ENCODE data around the gene QPRT.
"Not testable (repeated sequence)": the region's sequence is repeated elsewhere in the genome, so short reads cannot be mapped to it uniquely, and the experiment has no call there.

The QPRT gene

GRCh38 chr16:29663016-29663806, 15.8 kb upstream of the QPRT start, which contains the start of gene SPN:
Gene SPN (plus strand): TSS chr16:29663247. CDS start chr16:29663729, 482 bp downstream.
- DNase-seq, result no peak

GRCh38 chr16:29663807-29664090, 15.2 kb upstream of the QPRT start:
- no peak for DNase-seq

DNA sequence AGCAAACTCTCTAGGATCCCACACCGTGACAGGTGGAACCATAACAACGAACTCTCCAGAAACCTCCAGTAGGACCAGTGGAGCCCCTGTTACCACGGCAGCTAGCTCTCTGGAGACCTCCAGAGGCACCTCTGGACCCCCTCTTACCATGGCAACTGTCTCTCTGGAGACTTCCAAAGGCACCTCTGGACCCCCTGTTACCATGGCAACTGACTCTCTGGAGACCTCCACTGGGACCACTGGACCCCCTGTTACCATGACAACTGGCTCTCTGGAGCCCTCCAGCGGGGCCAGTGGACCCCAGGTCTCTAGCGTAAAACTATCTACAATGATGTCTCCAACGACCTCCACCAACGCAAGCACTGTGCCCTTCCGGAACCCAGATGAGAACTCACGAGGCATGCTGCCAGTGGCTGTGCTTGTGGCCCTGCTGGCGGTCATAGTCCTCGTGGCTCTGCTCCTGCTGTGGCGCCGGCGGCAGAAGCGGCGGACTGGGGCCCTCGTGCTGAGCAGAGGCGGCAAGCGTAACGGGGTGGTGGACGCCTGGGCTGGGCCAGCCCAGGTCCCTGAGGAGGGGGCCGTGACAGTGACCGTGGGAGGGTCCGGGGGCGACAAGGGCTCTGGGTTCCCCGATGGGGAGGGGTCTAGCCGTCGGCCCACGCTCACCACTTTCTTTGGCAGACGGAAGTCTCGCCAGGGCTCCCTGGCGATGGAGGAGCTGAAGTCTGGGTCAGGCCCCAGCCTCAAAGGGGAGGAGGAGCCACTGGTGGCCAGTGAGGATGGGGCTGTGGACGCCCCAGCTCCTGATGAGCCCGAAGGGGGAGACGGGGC, 14.7 kb upstream of the QPRT start:
- no peak for DNase-seq

DNA sequence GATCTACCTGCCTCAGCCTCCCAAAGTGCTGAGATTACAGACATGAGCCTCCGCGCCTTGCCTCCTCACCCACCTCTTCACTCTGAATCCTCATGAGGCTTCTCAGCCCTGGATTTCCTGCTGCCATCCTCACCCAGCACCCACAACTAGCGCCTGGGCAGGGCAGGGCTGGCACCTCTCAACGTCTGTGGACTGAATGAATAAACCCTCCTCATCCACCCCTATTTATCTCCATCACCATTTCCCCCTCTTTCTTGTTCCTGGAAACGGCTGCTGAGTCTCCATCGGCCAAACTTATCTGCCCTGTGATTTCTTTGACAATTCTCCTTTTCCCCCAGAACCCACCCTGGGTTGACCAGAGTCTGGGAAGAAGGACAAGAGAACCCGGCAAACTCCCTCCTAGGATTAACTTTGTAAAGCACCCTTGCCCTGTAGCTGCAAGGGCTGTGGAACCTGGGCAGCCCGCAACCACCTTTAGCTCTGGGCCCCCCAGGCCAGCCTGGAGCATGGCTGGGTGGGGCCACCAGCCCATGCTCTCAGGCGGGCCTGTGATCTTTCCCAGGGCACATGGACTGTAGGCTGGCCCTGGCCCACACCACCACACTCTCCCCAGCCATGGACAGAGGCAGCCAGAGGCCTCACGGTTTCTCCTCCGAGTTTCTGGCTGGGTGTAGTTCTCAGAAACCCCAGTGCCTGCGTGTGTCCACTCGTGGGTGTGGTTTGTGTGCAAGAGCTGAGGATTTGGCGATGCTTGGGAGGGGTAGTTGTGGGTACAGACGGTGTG, 13.5 kb upstream of the QPRT start:
- no peak for DNase-seq

- DNase-seq, result not testable (repeated sequence)
Observed at GRCh38 chr16:29667322-29667610, 11.7 kb upstream of the QPRT start.

GRCh38 chr16:29667755-29668154, 11.2 kb upstream of the QPRT start:
- DNase-seq, result no peak

DNA sequence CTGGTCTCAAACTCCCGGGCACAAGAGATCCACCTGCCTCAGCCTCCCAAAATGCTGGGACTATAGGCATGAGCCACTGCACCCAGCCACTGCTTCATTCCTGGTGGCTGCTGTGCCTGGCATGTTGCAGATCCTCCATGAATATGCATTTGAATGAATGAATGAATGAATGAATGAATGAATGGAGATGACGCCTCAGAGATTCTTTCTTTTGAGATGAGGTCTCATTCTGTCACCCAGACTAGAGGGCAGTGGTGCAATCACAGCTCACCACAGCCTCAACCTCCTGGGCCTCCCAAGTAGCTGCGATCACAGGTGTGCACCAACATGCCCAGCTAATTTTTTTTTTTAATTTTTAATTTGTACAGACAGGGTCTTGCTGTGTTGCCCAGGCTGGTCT, 10.7 kb upstream of the QPRT start:
- no peak for DNase-seq

GRCh38 chr16:29673501-29673900, 5.5 kb upstream of the QPRT start:
- no peak for DNase-seq

GRCh38 chr16:29674188-29674587, 4.8 kb upstream of the QPRT start:
- DNase-seq, result peak; percentile 59

DNA sequence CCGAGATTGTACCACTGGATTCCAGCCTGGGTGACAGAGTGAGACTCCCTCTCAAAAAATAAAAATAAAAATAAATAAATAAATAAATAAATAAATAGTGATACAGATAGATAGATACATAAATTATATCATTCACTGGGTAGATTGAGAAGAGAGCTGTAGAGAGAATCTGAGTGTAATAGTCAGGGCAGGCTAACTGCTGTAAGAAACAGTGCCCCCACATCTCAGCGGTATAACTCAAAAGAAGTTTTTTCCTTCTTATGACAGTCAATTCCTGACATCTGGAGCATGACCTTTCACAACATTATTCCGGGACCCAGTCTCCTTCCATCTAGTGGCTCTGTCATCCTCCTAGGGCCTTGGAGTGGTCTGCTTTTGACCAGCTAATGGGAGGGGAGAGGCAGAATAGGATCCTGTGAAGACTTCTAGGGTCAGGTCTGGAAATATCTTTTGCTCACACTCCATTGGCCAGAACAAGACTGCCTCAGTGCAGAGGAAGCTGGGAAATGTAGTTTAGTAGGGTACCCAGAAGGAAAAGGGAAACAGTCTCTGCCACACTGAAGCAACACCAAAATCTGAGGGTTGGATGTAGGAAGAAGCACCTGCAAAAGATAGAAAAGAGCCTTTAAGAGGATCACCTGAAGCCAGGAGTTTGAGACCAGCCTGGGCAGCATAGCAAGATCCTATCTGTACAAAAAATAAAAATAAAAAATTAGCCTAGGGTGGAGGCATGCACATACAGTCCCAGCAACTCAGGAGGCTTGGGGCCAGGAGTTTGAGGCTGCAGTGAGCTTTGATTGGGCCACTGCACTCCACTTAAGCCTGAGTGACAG, 3.0 kb upstream of the QPRT start:
- peak; percentile 16 for DNase-seq

- DNase-seq, result no peak
Observed at GRCh38 chr16:29676989-29677785, 1.8 kb upstream of the QPRT start.

DNA sequence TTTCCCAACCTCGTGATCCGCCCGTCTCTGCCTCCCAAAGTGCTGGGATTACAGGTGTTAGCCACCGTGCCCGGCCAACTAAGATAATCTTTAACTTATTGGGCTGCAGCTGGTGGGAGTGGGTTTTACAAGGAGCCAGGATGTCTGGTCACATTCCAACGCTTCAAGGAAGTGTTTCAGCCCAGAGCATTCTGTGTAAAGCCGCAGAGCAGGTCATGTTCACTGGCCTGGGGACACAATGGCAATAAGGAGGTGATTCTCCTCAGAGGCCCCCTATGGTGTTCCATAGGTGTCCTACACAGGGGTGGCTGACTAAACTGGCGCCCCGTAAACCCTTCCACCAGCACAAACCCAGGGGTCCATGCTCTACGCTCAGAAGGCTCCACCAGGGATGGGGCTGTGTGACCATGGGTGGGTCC, 1.2 kb downstream of the QPRT start:
- no peak for DNase-seq

GRCh38 chr16:29683543-29684090, 4.6 kb downstream of the QPRT start:
- no peak for DNase-seq

DNA sequence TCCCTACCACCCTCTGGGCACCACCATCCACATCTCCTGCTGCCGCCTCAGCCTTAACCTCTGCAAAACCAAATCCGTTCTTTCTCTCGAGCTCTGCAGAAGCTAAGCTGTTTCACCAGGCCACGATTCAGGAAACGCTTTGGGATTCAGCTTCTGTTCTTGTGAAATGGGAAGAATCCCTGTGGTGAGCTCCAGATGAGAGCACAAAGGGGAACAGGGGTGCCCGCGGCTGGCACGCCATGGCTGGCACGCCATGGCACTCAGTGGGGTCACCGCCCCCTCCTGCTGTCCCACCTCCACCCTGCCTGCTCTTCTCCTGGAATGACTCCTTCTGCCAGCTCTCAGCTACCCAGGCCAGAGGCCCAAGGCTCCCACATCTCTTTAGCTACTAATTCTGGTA, 5.7 kb downstream of the QPRT start:
- DNase-seq, result no peak

DNA sequence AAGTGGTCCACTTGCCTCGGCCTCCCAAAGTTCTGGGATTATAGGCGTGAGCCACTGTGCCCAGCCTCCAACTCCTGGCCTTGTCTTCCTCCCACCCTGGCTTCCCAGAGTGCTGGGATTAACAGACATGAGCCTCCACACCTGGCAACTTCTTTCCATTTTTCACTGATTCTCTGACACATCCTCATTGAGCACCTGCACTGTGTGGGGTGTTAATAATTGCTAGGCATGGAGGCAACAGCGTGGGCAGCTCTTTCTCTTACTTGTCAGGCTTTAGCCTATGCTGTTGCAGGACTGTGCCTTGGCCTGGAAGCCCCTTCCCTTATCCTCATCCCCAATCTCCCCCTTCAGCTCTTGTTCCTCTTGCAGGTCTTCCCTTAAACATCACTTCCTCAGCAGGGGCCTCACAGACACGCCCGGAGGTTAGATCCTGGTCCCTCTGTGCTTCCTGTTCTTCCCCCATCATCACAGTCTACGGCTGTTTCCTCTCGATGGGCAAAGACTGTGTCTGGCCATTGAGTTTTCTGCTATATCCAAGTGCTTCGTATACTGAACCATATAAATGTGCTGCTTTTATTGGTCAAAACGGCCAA, 7.9 kb downstream of the QPRT start:
- DNase-seq, result no peak

GRCh38 chr16:29687755-29688154, 8.8 kb downstream of the QPRT start:
- no peak for DNase-seq

GRCh38 chr16:29688172-29688571, 9.2 kb downstream of the QPRT start:
- no peak for DNase-seq

DNA sequence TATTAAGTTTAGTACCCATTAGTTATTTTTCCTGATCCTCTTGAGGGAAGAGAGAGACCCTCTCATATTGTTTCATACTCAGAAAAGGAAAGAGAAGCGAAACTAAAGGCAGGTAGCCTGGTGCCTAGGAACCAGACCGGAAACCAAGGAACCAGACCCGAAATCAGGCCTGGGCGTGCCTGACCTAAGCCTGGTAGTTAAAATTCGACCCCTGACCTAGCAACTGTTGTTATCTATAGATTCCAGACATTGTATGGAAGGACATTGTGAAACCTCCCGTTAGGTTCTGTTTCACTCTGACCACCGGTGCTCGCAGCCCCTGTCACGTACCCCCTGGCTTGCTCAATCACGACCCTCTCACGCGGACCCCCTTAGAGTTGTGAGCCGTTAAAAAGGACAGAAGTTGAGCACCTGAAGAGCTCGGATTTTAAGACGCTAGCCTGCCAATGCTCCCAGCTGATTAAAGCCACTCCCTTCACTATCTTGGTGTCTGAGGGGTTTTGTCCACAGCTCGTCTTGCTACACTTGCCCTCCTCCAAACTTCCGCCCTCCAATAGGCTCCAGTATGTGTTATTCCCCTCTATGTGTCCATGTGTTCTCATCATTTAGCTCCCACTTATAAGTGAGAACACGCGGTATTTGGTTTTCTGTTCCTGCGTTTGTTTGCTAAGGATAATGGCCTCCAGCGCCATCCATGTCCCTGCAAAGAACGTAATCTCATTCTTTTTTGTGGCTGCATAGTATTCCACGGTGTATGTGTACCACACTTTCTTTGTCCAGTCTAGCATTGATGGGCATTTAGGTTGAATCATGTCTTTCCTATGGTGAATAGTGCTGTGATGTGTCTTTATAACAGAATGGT, 10.7 kb downstream of the QPRT start:
- not testable (repeated sequence) for DNase-seq

- DNase-seq, result not testable (repeated sequence)
Observed at GRCh38 chr16:29692606-29693005, 13.6 kb downstream of the QPRT start.
